RWPE1 (cell line): ENCODE results near the gene TESK2.

Experiments
- CTCF ChIA-PET: fragments of 350-600 bp; sonication (Branson Sonifier 250); formaldehyde crosslinking; extraction: SDS; loops from one replicate; lab custom pipeline; 2021; lab: Yijun Ruan, JAX
- POLR2A ChIA-PET: fragments of 400-600 bp; formaldehyde crosslinking; extraction: SDS; loops from one replicate; lab custom pipeline; 2020; ENCODE audit warnings: antibody characterized with exemption; ENCODE audit not compliant: low non-redundant PET; lab: Yijun Ruan, JAX
- DNase-seq: peaks from one replicate; pipeline ENCODE4 v3.0.0; 2012; ENCODE audit warnings: low spot score
- H3K27ac ChIP-seq: fragments of 450-650 bp; 2 replicates; pipeline ENCODE4 v1.5.1; 2017
- CTCF ChIP-seq: fragments of 450-650 bp; conservative IDR thresholded peaks from 2 replicates; pipeline ENCODE4 v1.5.1; 2017; ENCODE audit warnings: low read depth, mild to moderate bottlenecking

Gene TESK2

GRCh38 chr1:45348966-45349677 lies 141.8 kb downstream of the TESK2 start:
- ChIA-PET POLR2A (interaction anchor here (1.0 to 1.1 kb wide), 2 partner anchors 9 to 45 kb away, joined by 3 to 4 read pairs; partner anchors contain the start of gene MUTYH), CTCF (interaction anchor here (0.7 to 2.4 kb wide), 3 partner anchors 9 to 144 kb away, joined by 3 to 12 read pairs (median 3); no protein-coding TSS in a partner anchor)
- DNase-seq, result no peak

GRCh38 chr1:45348609-45348965 lies 142.4 kb downstream of the TESK2 start:
- POLR2A ChIA-PET, result interaction anchor here (1.0 to 1.1 kb wide), 2 partner anchors 8 to 45 kb away, joined by 3 to 4 read pairs; partner anchors contain the start of gene MUTYH
- CTCF ChIA-PET, result interaction anchor here (0.7 to 2.4 kb wide), 4 partner anchors 9 to 664 kb away, joined by 3 to 12 read pairs (median 3); no protein-coding TSS in a partner anchor
- DNase-seq, result no peak
- peak overlapping the region; percentile 88 for H3K27ac ChIP-seq
- TF ChIP-seq CTCF, result no peak

More at GRCh38 chr1:45348966-45349677, 141.8 kb downstream of the TESK2 start:
- peak overlapping the region; percentile 88 for H3K27ac ChIP-seq
- no peak for TF ChIP-seq CTCF

- DNase-seq, result peak; percentile 64
- POLR2A ChIA-PET, result interaction anchor here (1.0 kb wide), 1 partner anchor 8 kb away, joined by 3 read pairs; the partner anchor contains the start of gene MUTYH
- no peak for TF ChIP-seq CTCF
- CTCF ChIA-PET, result interaction anchor here (0.7 to 2.4 kb wide), 3 partner anchors 11 to 663 kb away, joined by 3 to 12 read pairs (median 3); no protein-coding TSS in a partner anchor
- peak overlapping the region; percentile 88 for H3K27ac ChIP-seq
These were observed 142.9 kb downstream of the TESK2 start for GRCh38 chr1:45348020-45348419.

- no peak for DNase-seq
- no peak for TF ChIP-seq CTCF
- H3K27ac ChIP-seq, result peak overlapping the region; percentile 88
- ChIA-PET CTCF (interaction anchor here (1.3 kb wide), 1 partner anchor 147 kb away, joined by 3 read pairs; no protein-coding TSS in a partner anchor), POLR2A (interaction anchor here (1.1 kb wide), 1 partner anchor 20 kb away, joined by 3 read pairs; the partner anchor contains the start of gene HPDL)
These were observed 144.5 kb downstream of the TESK2 start for GRCh38 chr1:45346473-45346872.

GRCh38 chr1:45345014-45345413 lies 145.9 kb downstream of the TESK2 start:
- POLR2A ChIA-PET, result interaction anchor here (1.4 kb wide), 1 partner anchor 41 kb away, joined by 4 read pairs; no protein-coding TSS in a partner anchor
- peak overlapping the region; percentile 15 for H3K27ac ChIP-seq
- CTCF ChIA-PET, result interaction anchor here (1.0 kb wide), 1 partner anchor 148 kb away, joined by 3 read pairs; no protein-coding TSS in a partner anchor
- TF ChIP-seq CTCF, result no peak
- DNase-seq, result no peak

- no peak for TF ChIP-seq CTCF
- DNase-seq, result no peak
- POLR2A ChIA-PET, result interaction anchor here (0.5 to 1.4 kb wide), 2 partner anchors 41 to 176 kb away, joined by 4 read pairs; no protein-coding TSS in a partner anchor
- peak overlapping the region; percentile 15 for H3K27ac ChIP-seq
- CTCF ChIA-PET, result interaction anchor here (0.6 kb wide), 1 partner anchor 46 kb away, joined by 3 read pairs; no protein-coding TSS in a partner anchor
These were observed 146.5 kb downstream of the TESK2 start for GRCh38 chr1:45344499-45344898.
